H1 (cell line): ENCODE data around the gene ZNF254. TPM values are rescaled to one million over a fixed set of nuclear protein-coding genes. Genes with fewer than 3 reads are reported as not detected.

Experiments used
- CTCF ChIA-PET: fragments of 300-600 bp; sonication (Branson Sonifier 250); formaldehyde crosslinking; loops from one replicate; lab custom pipeline; 2021; ENCODE audit not compliant: partially characterized antibody; lab: Charles Lee
- POLR2A ChIA-PET: fragments of 300-600 bp; sonication (Branson Sonifier 250); formaldehyde crosslinking; loops from one replicate; lab custom pipeline; 2021; ENCODE audit warnings: inconsistent platforms; ENCODE audit not compliant: partially characterized antibody; lab: Charles Lee
- DNase-seq, 2 experiments: peaks; one replicate each; pipeline versions ENCODE4 v3.0.0 to v3.0.0-alpha.2; 2010 to 2022; ENCODE audit warnings: low spot score in 2 of 2, low read depth in 1 of 2, mixed read lengths in 1 of 2
- FAIRE-seq: peaks from 2 replicates; lab custom pipeline; 2011; peaks lifted over from hg19 to GRCh38; lab: Jason Lieb, UNC
- H2AFZ ChIP-seq: 2 replicates; pipeline ENCODE4 v1.8.1; 2012; ENCODE audit warnings: low read length, inconsistent platforms
- H2AK5ac ChIP-seq: 2 replicates; pipeline ENCODE4 v1.6.1; 2013; ENCODE audit warnings: low read depth, low read length
- H2BK120ac ChIP-seq: replicated peaks from 2 replicates; pipeline ENCODE3; 2013; ENCODE audit warnings: low read depth, low read length, inconsistent platforms
- H2BK12ac ChIP-seq: 2 replicates; pipeline ENCODE4 v1.6.1; 2013; ENCODE audit warnings: low read depth, low read length
- H2BK15ac ChIP-seq: 2 replicates; pipeline ENCODE4 v1.6.1; 2013; ENCODE audit warnings: low read length
- H2BK20ac ChIP-seq: 2 replicates; pipeline ENCODE4 v1.6.1; 2013; ENCODE audit warnings: low read length
- H2BK5ac ChIP-seq: 2 replicates; pipeline ENCODE4 v1.6.1; 2013; ENCODE audit warnings: low read depth, low read length
- H3K14ac ChIP-seq: 2 replicates; pipeline ENCODE4 v1.6.1; 2013; ENCODE audit warnings: inconsistent platforms; ENCODE audit not compliant: insufficient read length
- H3K18ac ChIP-seq: 2 replicates; pipeline ENCODE4 v1.6.1; 2013; ENCODE audit warnings: low read length; ENCODE audit errors: extremely low read depth
- H3K23ac ChIP-seq: 2 replicates; pipeline ENCODE4 v1.6.1; 2013; ENCODE audit warnings: inconsistent platforms; ENCODE audit not compliant: insufficient read length
- H3K23me2 ChIP-seq: 2 replicates; pipeline ENCODE4 v1.6.1; 2013; ENCODE audit warnings: low read depth, low read length
- H3K27ac ChIP-seq: 2 replicates; pipeline ENCODE4 v1.6.1; 2011; ENCODE audit warnings: low read depth, low read length, inconsistent platforms
- H3K27me3 ChIP-seq, 4 experiments: replicated peaks in 1 of 4; 1 replicate in 1 of 4; 2 replicates in 3 of 4; pipeline versions ENCODE4 v1.6.1 to v1.8.1; 2011 to 2013; ENCODE audit warnings: low read length in 3 of 4, mild to moderate bottlenecking in 3 of 4, inconsistent platforms in 2 of 4, mixed read lengths in 2 of 4, moderate library complexity in 1 of 4; ENCODE audit not compliant: control insufficient read depth in 3 of 4, insufficient read depth in 3 of 4; ENCODE audit errors: extremely low read depth in 1 of 4
- H3K36me3 ChIP-seq, 4 experiments: 2 replicates each; pipeline versions ENCODE4 v1.6.1 to v1.8.1; 2011 to 2013; ENCODE audit warnings: mild to moderate bottlenecking in 4 of 4, low read length in 3 of 4, moderate library complexity in 2 of 4, control low read depth in 1 of 4, inconsistent platforms in 1 of 4; ENCODE audit not compliant: insufficient read depth in 4 of 4, control insufficient read depth in 2 of 4
- H3K4ac ChIP-seq: replicated peaks from 2 replicates; pipeline ENCODE3; 2013; ENCODE audit warnings: low read length, low read depth, mixed read lengths, inconsistent platforms; ENCODE audit not compliant: insufficient read length
- H3K4me1 ChIP-seq, 4 experiments: replicated peaks in 1 of 4; 1 replicate in 1 of 4; 2 replicates in 3 of 4; pipeline versions ENCODE4 v1.6.1 to v1.8.1; 2011 to 2013; ENCODE audit warnings: low read length in 3 of 4, inconsistent platforms in 2 of 4, mixed read lengths in 1 of 4; ENCODE audit not compliant: insufficient read depth in 4 of 4, control insufficient read depth in 3 of 4
- H3K4me2 ChIP-seq, 2 experiments: 2 replicates each; pipeline versions ENCODE4 v1.6.1 to v1.8.1; 2011 to 2013; ENCODE audit warnings: low read depth in 2 of 2, low read length in 2 of 2, control low read depth in 1 of 2, inconsistent platforms in 1 of 2, mild to moderate bottlenecking in 1 of 2; ENCODE audit not compliant: insufficient read depth in 1 of 2
- H3K4me3 ChIP-seq, 4 experiments: fragments of 200-600, 300-600 bp in 1 of 4; sonication (generic), shearing (Covaris generic), sonication (Bioruptor Twin) in 1 of 4; 2 replicates each; pipeline versions ENCODE4 v1.5.1 to v1.8.1; 2011 to 2016; ENCODE audit warnings: low read length in 4 of 4, low read depth in 3 of 4, control low read depth in 2 of 4, inconsistent platforms in 2 of 4, mild to moderate bottlenecking in 2 of 4, mixed read lengths in 1 of 4, moderate library complexity in 1 of 4; ENCODE audit not compliant: insufficient read depth in 2 of 4; ENCODE audit errors: extremely low read depth in 1 of 4
- H3K56ac ChIP-seq: replicated peaks from 2 replicates; pipeline ENCODE3; 2013; ENCODE audit warnings: low read depth, mild to moderate bottlenecking, mixed read lengths, low read length, inconsistent platforms; ENCODE audit not compliant: insufficient read length
- H3K79me1 ChIP-seq: 2 replicates; pipeline ENCODE4 v1.6.1; 2013; ENCODE audit warnings: low read depth, low read length, control low read depth
- H3K79me2 ChIP-seq, 2 experiments: 2 replicates each; pipeline versions ENCODE4 v1.6.1 to v1.8.1; 2012 to 2013; ENCODE audit warnings: low read length in 2 of 2, mild to moderate bottlenecking in 2 of 2, inconsistent platforms in 1 of 2; ENCODE audit not compliant: insufficient read depth in 2 of 2, control insufficient read depth in 1 of 2
- H3K9ac ChIP-seq, 4 experiments: replicated peaks in 1 of 4; 1 replicate in 1 of 4; 2 replicates in 3 of 4; pipeline versions ENCODE4 v1.6.1 to v1.8.1; 2011 to 2013; ENCODE audit warnings: low read depth in 3 of 4, low read length in 3 of 4, control low read depth in 2 of 4, mild to moderate bottlenecking in 2 of 4, moderate library complexity in 2 of 4, inconsistent platforms in 1 of 4; ENCODE audit errors: extremely low read depth in 1 of 4
- H3K9me3 ChIP-seq, 2 experiments: 2 replicates each; pipeline versions ENCODE4 v1.6.1 to v1.8.1; 2012 to 2013; ENCODE audit warnings: mild to moderate bottlenecking in 2 of 2, moderate library complexity in 2 of 2, control low read depth in 1 of 2, inconsistent platforms in 1 of 2, low read depth in 1 of 2, low read length in 1 of 2, mixed read lengths in 1 of 2; ENCODE audit not compliant: insufficient read depth in 2 of 2
- H4K20me1 ChIP-seq, 2 experiments: replicated peaks in 1 of 2; 2 replicates each; pipeline versions ENCODE3 to v1.8.1; 2011 to 2013; ENCODE audit warnings: inconsistent platforms in 2 of 2, low read length in 2 of 2, mild to moderate bottlenecking in 1 of 2; ENCODE audit not compliant: insufficient read depth in 2 of 2, control insufficient read depth in 1 of 2
- H4K5ac ChIP-seq: 2 replicates; pipeline ENCODE4 v1.6.1; 2013; ENCODE audit warnings: low read length, low read depth, mixed read lengths, inconsistent platforms; ENCODE audit not compliant: insufficient read length
- H4K8ac ChIP-seq: 2 replicates; pipeline ENCODE4 v1.8.0; 2013; ENCODE audit warnings: mild to moderate bottlenecking, moderate library complexity, low read length, inconsistent platforms; ENCODE audit not compliant: insufficient read depth; ENCODE audit errors: extremely low read depth
- H4K91ac ChIP-seq: replicated peaks from 2 replicates; pipeline ENCODE3; 2013; ENCODE audit warnings: low read length, mixed read lengths, inconsistent platforms; ENCODE audit not compliant: insufficient read length
- POLR2A ChIP-seq, 2 experiments: IDR thresholded peaks; 1 replicate in 1 of 2; 2 replicates in 1 of 2; pipeline ENCODE4 v1.6.1; 2011; ENCODE audit warnings: low read depth in 2 of 2, low read length in 2 of 2, mild to moderate bottlenecking in 2 of 2; ENCODE audit errors: control extremely low read depth in 1 of 2
- TAF1 ChIP-seq: IDR thresholded peaks from 2 replicates; pipeline ENCODE4 v1.6.1; 2011; ENCODE audit warnings: mild to moderate bottlenecking, low read depth, low read length
- WGBS, 2 experiments: shearing (Covaris generic) in 1 of 2; methylation state at CpG; one replicate each; pipeline versions ENCODE4 v1.1.6 to v1.1.7; 2013 to 2015; ENCODE audit warnings: low lambda C conversion rate in 2 of 2, mixed read lengths in 2 of 2, inconsistent platforms in 1 of 2, low coverage in 1 of 2, missing lambda C conversion rate in 1 of 2; ENCODE audit not compliant: insufficient replicate concordance in 2 of 2, insufficient coverage in 1 of 2, insufficient read length in 1 of 2; ENCODE audit errors: extremely low coverage in 1 of 2, missing lambda C conversion rate in 1 of 2; 5-methylcytosine and 5-hydroxymethylcytosine counted together
- polyA plus RNA-seq, 7 experiments: library from polyadenylated mRNA; depleted of rRNA in 3 of 7; stranded (reverse) in 5 of 7; unstranded in 2 of 7; fragments of >200 nt in 5 of 7; fragments of 200-250 nt in 2 of 7; gene quantifications; 1 replicate in 5 of 7; 2 replicates in 1 of 7; 4 replicates in 1 of 7; pipeline versions ENCODE4 v1.2.1 to v1.2.3, GENCODE V29; 2011 to 2013; ENCODE audit warnings: missing spikeins in 2 of 7, mixed read lengths in 2 of 7
- total RNA-seq: library from RNA; stranded (reverse); fragmentation: NEBNext Ultra II Directional; extraction: Animal tissue kit (Norgen Biotek cat#: 25700); gene quantifications from 2 replicates; pipeline ENCODE4 v1.2.1, GENCODE V29; 2021

Gene ZNF254
- total and polyA plus RNA-seq, 2 of the 8 experiments (the other 6 are each of a cell fraction or from before 2014, with no cell fraction given) = 4.4 to 22.0 TPM

DNA sequence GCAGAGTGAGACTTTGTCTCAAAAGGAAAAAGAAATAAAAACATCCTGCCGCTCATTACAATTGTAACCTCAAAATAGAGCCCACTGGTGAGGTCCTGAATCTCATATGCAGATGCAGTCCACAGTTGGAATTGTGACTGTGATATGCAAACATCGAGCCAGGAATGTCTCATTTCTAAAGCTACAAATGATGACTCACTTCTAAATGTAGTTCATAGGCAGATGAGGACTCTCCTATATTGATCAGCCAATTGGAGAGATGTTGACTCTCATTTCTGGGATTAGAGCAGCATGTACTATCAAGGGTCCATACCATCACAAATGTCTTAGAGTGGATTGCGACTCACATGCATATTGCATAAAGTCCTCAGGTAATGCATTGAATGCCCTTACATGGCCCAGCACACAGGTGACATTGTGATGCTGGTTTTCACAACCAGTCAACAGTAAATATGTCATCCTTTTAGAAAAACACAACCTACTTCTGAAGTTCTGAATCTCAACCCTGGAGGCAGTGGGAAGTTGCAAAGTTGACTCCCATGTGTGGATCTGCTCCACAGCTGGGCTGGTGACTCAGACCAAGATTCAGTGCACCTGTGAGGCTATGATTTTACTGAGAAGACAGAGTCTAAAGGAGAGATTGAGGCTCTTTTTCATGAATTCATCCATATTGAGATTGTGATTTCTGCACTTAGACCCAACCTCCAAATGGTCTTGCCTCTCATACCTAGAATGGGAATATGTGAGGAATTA is 16.9 kb upstream of the ZNF254 start:
- Histone ChIP-seq H3K36me3 (peaks cover 8 to 45% (median 26%) of the 10 kb centered on the region in 4 experiments; a peak in 7 of 8 replicates), H2BK120ac (no peak overlapping the region), H3K27me3 (no peaks in the 10 kb centered on the region), H2AK5ac (no peak overlapping the region), H2BK20ac (no peak overlapping the region), H3K14ac (no peak overlapping the region), H4K20me1 (peaks cover 0 to 5% of the 10 kb centered on the region in 2 experiments), H3K79me2 (no peaks in the 10 kb centered on the region; a peak in 1 of 4 replicates), H4K91ac (no peak overlapping the region), H3K56ac (no peak overlapping the region), H3K18ac (no peak overlapping the region), H3K9ac (no peak overlapping the region), H3K23ac (no peak overlapping the region), H3K9me3 (peaks cover 2 to 6% of the 10 kb centered on the region in 2 experiments; a peak in 1 of 4 replicates), H2BK15ac (no peak overlapping the region), H3K27ac (no peak overlapping the region), H2BK5ac (no peak overlapping the region), H4K8ac (no peak overlapping the region), H3K79me1 (no peaks in the 10 kb centered on the region), H3K4me2 (no peak overlapping the region), H4K5ac (no peak overlapping the region), H2BK12ac (no peak overlapping the region), H3K4ac (no peak overlapping the region), H3K23me2 (no peaks in the 10 kb centered on the region), H3K4me3 (no peak overlapping the region), H3K4me1 (peaks cover 0 to 5% (median 3%) of the 10 kb centered on the region in 4 experiments; a peak in 3 of 7 replicates), H2AFZ (no peak overlapping the region)
- FAIRE-seq (no peak), DNase-seq (no peak)
- WGBS, 2 experiments = 85% methylated on average over 3 of the region's 3 CpGs; no CpG with 5 or more reads in 1 of the 2 experiments
- TF ChIP-seq POLR2A (IDR thresholded peaks at IDR 0.05; ENCODE audit: control extremely low read depth in 1 of 2, low read depth in 2 of 2, low read length in 2 of 2) (peak in 1 of 2 experiments; percentile 31; a peak in 1 of 3 replicates), TAF1 (no peak)
- CTCF ChIA-PET = no interaction called here
- POLR2A ChIA-PET = interaction anchor here (1.0 to 1.8 kb wide), 5 partner anchors 8 to 20 kb away, joined by 3 to 6 read pairs (median 5); partner anchors contain the start of gene ZNF254
